Spinal cord (tissue), 10 donors: ENCODE measurements around the gene AK9. TPM values are rescaled to one million over a fixed set of nuclear protein-coding genes. Genes with fewer than 3 reads are reported as not detected.

Experiments used
- DNase-seq, 6 donors: peaks; one replicate each; pipeline versions ENCODE4 v3.0.0 to v3.0.0-alpha.2; 2013 to 2015; ENCODE audit warnings: low spot score in 6 of 6, low read depth in 4 of 6
- H3K27ac ChIP-seq: one replicate; pipeline ENCODE4 v1.5.1; 2013; ENCODE audit warnings: low read depth, low read length, control low read depth
- H3K27me3 ChIP-seq: one replicate; pipeline ENCODE4 v1.6.1; 2013; ENCODE audit warnings: low read length; ENCODE audit not compliant: control insufficient read depth, insufficient read depth
- H3K36me3 ChIP-seq: one replicate; pipeline ENCODE4 v1.6.1; 2013; ENCODE audit warnings: low read length; ENCODE audit not compliant: control insufficient read depth, insufficient read depth
- H3K4me1 ChIP-seq: one replicate; pipeline ENCODE4 v1.6.1; 2013; ENCODE audit warnings: low read length; ENCODE audit not compliant: control insufficient read depth, insufficient read depth
- H3K4me3 ChIP-seq: one replicate; pipeline ENCODE4 v1.5.1; 2013; ENCODE audit warnings: low read depth, low read length, control low read depth
- H3K9me3 ChIP-seq: one replicate; pipeline ENCODE4 v1.6.1; 2013; ENCODE audit warnings: low read length; ENCODE audit not compliant: control insufficient read depth, insufficient read depth
- WGBS: methylation state at CpG from one replicate; pipeline ENCODE4 v1.1.5; 2013; ENCODE audit warnings: missing lambda C conversion rate; ENCODE audit not compliant: insufficient coverage; 5-methylcytosine and 5-hydroxymethylcytosine counted together
- polyA plus RNA-seq, 2 donors: library from polyadenylated mRNA; unstranded; fragments of 120-200 nt; gene quantifications; one replicate each; pipeline ENCODE4 v1.2.1, GENCODE V29; 2013; ENCODE audit not compliant: insufficient read length in 2 of 2
- total RNA-seq, 2 donors: library from RNA; depleted of rRNA in 1 of 2; stranded (reverse); fragments of 120-200 nt in 1 of 2; fragments of >200 nt in 1 of 2; gene quantifications; one replicate each; pipeline versions ENCODE4 v1.2.3 to v1.2.4, GENCODE V29; 2013 to 2014
- donor health status: healthy.

Gene AK9
- total and polyA plus RNA-seq, 4 donors: 15.0 to 33.3 (median 20.9) TPM

GRCh38 chr6:109644131-109644530 lies 46.9 kb downstream of the AK9 start:
- Histone ChIP-seq H3K4me3 (no peak overlapping the region), H3K27ac (no peak overlapping the region), H3K9me3 (peaks cover 2% of the 10 kb centered on the region), H3K4me1 (no peaks in the 10 kb centered on the region), H3K36me3 (peaks cover 3% of the 10 kb centered on the region), H3K27me3 (no peaks in the 10 kb centered on the region)
- no peak for DNase-seq
- no CpG with 5 or more reads among the region's 2 CpGs for WGBS

GRCh38 chr6:109632405-109632804 lies 58.6 kb downstream of the AK9 start:
- H3K27ac ChIP-seq: no peak overlapping the region
- WGBS: no CpG with 5 or more reads among the region's 1 CpG
- H3K4me3 ChIP-seq: no peak overlapping the region
- no peaks in the 10 kb centered on the region for H3K36me3 ChIP-seq
- no peaks in the 10 kb centered on the region for H3K9me3 ChIP-seq
- no peak for DNase-seq
- H3K4me1 ChIP-seq: no peaks in the 10 kb centered on the region
- no peaks in the 10 kb centered on the region for H3K27me3 ChIP-seq

GRCh38 chr6:109631403-109631802 lies 59.6 kb downstream of the AK9 start:
- H3K27me3 ChIP-seq: no peaks in the 10 kb centered on the region
- no peaks in the 10 kb centered on the region for H3K4me1 ChIP-seq
- no peaks in the 10 kb centered on the region for H3K36me3 ChIP-seq
- no peaks in the 10 kb centered on the region for H3K9me3 ChIP-seq
- DNase-seq: no peak
- no peak overlapping the region for H3K4me3 ChIP-seq
- H3K27ac ChIP-seq: no peak overlapping the region
- no CpG with 5 or more reads among the region's 1 CpG for WGBS

- Histone ChIP-seq H3K27me3 (no peaks in the 10 kb centered on the region), H3K36me3 (no peaks in the 10 kb centered on the region), H3K4me3 (no peak overlapping the region), H3K27ac (no peak overlapping the region), H3K4me1 (no peaks in the 10 kb centered on the region), H3K9me3 (peaks cover 2% of the 10 kb centered on the region)
- no CpG with 5 or more reads among the region's 4 CpGs for WGBS
- DNase-seq: no peak
These were observed 62.6 kb downstream of the AK9 start for GRCh38 chr6:109628158-109629000.

GRCh38 chr6:109626311-109626710 lies 64.7 kb downstream of the AK9 start:
- Histone ChIP-seq H3K27ac (no peak overlapping the region), H3K27me3 (no peaks in the 10 kb centered on the region), H3K4me1 (no peaks in the 10 kb centered on the region), H3K4me3 (no peak overlapping the region), H3K36me3 (no peaks in the 10 kb centered on the region), H3K9me3 (peaks cover 2% of the 10 kb centered on the region)
- no peak for DNase-seq
- 100% methylated on average over 2 of the region's 2 CpGs for WGBS

- Histone ChIP-seq H3K9me3 (peaks cover 4% of the 10 kb centered on the region), H3K27me3 (no peaks in the 10 kb centered on the region), H3K36me3 (no peaks in the 10 kb centered on the region), H3K4me3 (no peak overlapping the region), H3K27ac (no peak overlapping the region), H3K4me1 (no peaks in the 10 kb centered on the region)
- WGBS: 82% methylated on average over 4 of the region's 7 CpGs
- DNase-seq: no peak
These were observed 65.8 kb downstream of the AK9 start for GRCh38 chr6:109625199-109625598.

GRCh38 chr6:109623288-109623687 lies 67.7 kb downstream of the AK9 start:
- no peaks in the 10 kb centered on the region for H3K4me1 ChIP-seq
- no peak for DNase-seq
- no peaks in the 10 kb centered on the region for H3K27me3 ChIP-seq
- no peak overlapping the region for H3K27ac ChIP-seq
- no peak overlapping the region for H3K4me3 ChIP-seq
- peaks cover 4% of the 10 kb centered on the region for H3K9me3 ChIP-seq
- no CpG with 5 or more reads among the region's 3 CpGs for WGBS
- no peaks in the 10 kb centered on the region for H3K36me3 ChIP-seq

GRCh38 chr6:109612268-109612667 lies 78.7 kb downstream of the AK9 start:
- Histone ChIP-seq H3K4me1 (no peaks in the 10 kb centered on the region), H3K9me3 (no peaks in the 10 kb centered on the region), H3K4me3 (no peak overlapping the region), H3K27me3 (no peaks in the 10 kb centered on the region), H3K36me3 (no peaks in the 10 kb centered on the region), H3K27ac (no peak overlapping the region)
- no peak for DNase-seq
- WGBS: no CpG with 5 or more reads among the region's 1 CpG

- WGBS: no CpG with 5 or more reads among the region's 1 CpG
These were observed 79.5 kb downstream of the AK9 start for GRCh38 chr6:109611502-109611901.

GRCh38 chr6:109610590-109610989 lies 80.4 kb downstream of the AK9 start:
- no peak overlapping the region for H3K27ac ChIP-seq
- H3K4me3 ChIP-seq: no peak overlapping the region
- no peak for DNase-seq
- 100% methylated on average over 1 of the region's 2 CpGs for WGBS
- no peaks in the 10 kb centered on the region for H3K36me3 ChIP-seq
- no peaks in the 10 kb centered on the region for H3K27me3 ChIP-seq
- H3K9me3 ChIP-seq: no peaks in the 10 kb centered on the region
- no peaks in the 10 kb centered on the region for H3K4me1 ChIP-seq

More at GRCh38 chr6:109611502-109611901, 79.5 kb downstream of the AK9 start:
- no peaks in the 10 kb centered on the region for H3K36me3 ChIP-seq
- H3K4me1 ChIP-seq: no peaks in the 10 kb centered on the region
- H3K27me3 ChIP-seq: no peaks in the 10 kb centered on the region
- H3K27ac ChIP-seq: no peak overlapping the region
- H3K4me3 ChIP-seq: no peak overlapping the region
- H3K9me3 ChIP-seq: no peaks in the 10 kb centered on the region
- DNase-seq: no peak
